ENCODE results near the gene DDI1.

DDI1 gene

GRCh38 chr11:104058680-104059079, 22.2 kb downstream of the DDI1 start:
- TF ChIP-seq, protein P1, sequence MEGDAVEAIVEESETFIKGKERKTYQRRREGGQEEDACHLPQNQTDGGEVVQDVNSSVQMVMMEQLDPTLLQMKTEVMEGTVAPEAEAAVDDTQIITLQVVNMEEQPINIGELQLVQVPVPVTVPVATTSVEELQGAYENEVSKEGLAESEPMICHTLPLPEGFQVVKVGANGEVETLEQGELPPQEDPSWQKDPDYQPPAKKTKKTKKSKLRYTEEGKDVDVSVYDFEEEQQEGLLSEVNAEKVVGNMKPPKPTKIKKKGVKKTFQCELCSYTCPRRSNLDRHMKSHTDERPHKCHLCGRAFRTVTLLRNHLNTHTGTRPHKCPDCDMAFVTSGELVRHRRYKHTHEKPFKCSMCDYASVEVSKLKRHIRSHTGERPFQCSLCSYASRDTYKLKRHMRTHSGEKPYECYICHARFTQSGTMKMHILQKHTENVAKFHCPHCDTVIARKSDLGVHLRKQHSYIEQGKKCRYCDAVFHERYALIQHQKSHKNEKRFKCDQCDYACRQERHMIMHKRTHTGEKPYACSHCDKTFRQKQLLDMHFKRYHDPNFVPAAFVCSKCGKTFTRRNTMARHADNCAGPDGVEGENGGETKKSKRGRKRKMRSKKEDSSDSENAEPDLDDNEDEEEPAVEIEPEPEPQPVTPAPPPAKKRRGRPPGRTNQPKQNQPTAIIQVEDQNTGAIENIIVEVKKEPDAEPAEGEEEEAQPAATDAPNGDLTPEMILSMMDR (IDR thresholded peaks at IDR 0.05; ENCODE audit: borderline replicate concordance, control extremely low read depth, extremely low read depth, insufficient read depth, missing control alignments) = no peak
- in situ Hi-C loops (cut with MboI; ENCODE audit: low sequenced_read_pairs, unreplicated experiment) = no loop called here
- DNase-seq (ENCODE audit: low spot score) = no peak

DNA sequence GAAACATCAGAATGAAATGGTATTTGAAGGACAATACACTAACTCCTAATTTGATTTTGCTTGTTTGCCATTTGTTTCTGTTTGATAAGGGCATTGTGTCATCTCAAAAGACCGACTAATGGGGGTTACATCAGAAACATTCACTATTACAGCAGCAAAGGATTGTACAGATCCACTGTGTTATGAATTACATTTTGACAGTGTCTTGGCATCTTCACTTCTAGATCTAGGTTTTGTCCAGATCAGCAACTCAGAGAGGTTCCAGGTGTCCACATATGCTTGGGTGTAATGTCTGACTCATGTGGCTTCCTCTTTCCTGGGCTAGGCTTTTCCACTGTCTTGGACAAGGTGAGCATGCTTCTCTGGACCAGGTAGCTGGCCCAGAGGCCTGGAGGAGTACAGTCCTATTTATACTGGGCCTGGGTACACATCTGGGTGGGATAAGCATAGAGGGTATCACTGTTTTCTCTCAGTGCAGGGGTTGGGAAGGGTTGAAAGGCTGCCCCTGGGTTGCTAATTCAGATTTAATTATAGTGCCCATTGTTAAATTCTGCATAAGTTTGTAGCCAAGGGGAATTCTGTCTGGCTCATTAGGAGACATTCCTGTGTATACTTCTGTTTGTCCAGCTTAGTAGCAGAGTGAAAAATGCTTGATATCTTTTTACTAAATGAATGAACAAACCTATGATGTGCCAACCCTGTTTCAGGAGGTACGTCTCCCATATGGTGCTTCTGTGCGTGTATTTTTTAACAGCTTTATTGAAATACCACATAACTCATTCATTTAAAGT, 23.8 kb downstream of the DDI1 start:
- in situ Hi-C loops (cut with MboI; ENCODE audit: low sequenced_read_pairs, unreplicated experiment) = no loop called here
- TF ChIP-seq, protein P1 (IDR thresholded peaks at IDR 0.05; ENCODE audit: borderline replicate concordance, control extremely low read depth, extremely low read depth, insufficient read depth, missing control alignments) = no peak
- DNase-seq (ENCODE audit: low spot score) = no peak

- no peak for DNase-seq (ENCODE audit: low spot score)
- in situ Hi-C loops (cut with MboI; ENCODE audit: low sequenced_read_pairs, unreplicated experiment) = no loop called here
- TF ChIP-seq, protein P1 (IDR thresholded peaks at IDR 0.05; ENCODE audit: borderline replicate concordance, control extremely low read depth, extremely low read depth, insufficient read depth, missing control alignments) = no peak
These were observed 24.4 kb downstream of the DDI1 start for GRCh38 chr11:104060820-104061219.

DNA sequence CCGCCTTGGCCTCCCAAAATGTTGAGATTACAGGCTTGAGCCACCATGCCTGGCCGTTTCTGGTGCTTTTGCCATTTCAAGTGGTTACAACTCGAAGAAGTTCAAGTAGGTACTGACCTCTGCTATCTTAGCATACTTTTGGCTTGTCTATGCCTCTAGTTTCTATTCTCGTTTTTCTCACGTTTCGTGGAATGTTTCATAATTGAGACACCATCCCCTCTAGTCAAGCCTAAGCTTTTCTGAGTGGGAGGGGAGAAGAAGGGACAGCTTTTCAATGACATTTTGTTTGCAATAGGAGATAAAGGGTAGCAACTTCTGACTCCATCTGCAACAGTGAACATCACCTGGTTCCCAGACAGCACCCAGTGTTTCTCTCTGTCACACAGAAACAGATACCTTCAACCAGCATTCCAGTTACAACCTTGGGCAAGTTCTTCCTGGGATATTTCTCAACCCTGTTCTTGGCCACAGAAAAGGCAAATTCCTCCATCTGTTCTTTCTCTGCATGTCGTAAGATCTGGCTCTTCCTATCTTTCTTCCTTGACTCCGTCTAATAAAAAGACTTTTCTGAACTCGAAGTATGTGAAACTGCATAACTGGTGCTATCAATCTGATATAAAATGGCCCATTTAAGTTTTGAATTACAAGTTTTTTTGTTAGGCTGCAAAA, 25.5 kb downstream of the DDI1 start:
- no peak for DNase-seq (ENCODE audit: low spot score)
- in situ Hi-C loops (cut with MboI; ENCODE audit: low sequenced_read_pairs, unreplicated experiment) = no loop called here
- TF ChIP-seq, protein P1 (IDR thresholded peaks at IDR 0.05; ENCODE audit: borderline replicate concordance, control extremely low read depth, extremely low read depth, insufficient read depth, missing control alignments) = no peak

- no peak for DNase-seq (ENCODE audit: low spot score)
- in situ Hi-C loops (cut with MboI; ENCODE audit: low sequenced_read_pairs, unreplicated experiment) = no loop called here
- TF ChIP-seq, protein P1 (IDR thresholded peaks at IDR 0.05; ENCODE audit: borderline replicate concordance, control extremely low read depth, extremely low read depth, insufficient read depth, missing control alignments) = no peak
These were observed 27.7 kb downstream of the DDI1 start for GRCh38 chr11:104064034-104064630.

DNA sequence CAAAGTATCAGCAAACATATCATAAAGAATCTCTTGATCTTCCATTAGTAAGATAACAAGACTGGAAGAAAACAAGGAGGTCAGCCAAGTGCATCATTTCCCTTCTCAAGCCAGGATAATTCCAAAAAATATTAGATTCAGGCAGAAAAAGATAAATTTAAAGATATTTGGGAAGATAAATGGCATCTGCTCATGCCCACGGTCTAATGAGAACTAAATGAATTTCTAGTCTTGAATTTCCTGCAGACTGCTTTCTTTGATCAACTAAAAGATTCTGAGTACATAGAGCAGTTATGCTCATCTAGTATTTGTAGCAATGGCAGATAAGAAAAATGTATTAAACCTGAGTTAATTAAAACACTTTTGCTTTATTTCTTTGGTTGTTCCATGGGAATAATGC, 31.1 kb downstream of the DDI1 start:
- TF ChIP-seq, protein P1 (IDR thresholded peaks at IDR 0.05; ENCODE audit: borderline replicate concordance, control extremely low read depth, extremely low read depth, insufficient read depth, missing control alignments) = no peak
- DNase-seq (ENCODE audit: low spot score) = no peak

More for the DNA sequence above, 31.1 kb downstream of the DDI1 start:
- in situ Hi-C loops (cut with MboI; ENCODE audit: low sequenced_read_pairs, unreplicated experiment) = no loop called here

Measured in GM13976 (cell line).